Neural cell (in vitro differentiated cells): ENCODE results near the gene SEC24C. TPM values are rescaled to one million over a fixed set of nuclear protein-coding genes. Genes with fewer than 3 reads are reported as not detected.

Experiments used
- H2AFZ ChIP-seq: fragments of 200-600, 300-800 bp; sonication (generic), shearing (Covaris generic); 2 replicates; pipeline ENCODE4 v1.6.0; 2014; ENCODE audit warnings: low read depth, mild to moderate bottlenecking, antibody characterized with exemption, low read length, moderate library complexity
- H3F3A ChIP-seq: fragments of 200-600 bp; shearing (Covaris generic); 2 replicates; pipeline ENCODE4 v1.6.1; 2016; ENCODE audit warnings: mild to moderate bottlenecking, moderate library complexity, mixed read lengths, antibody characterized with exemption, low read length; ENCODE audit not compliant: insufficient read depth, poor library complexity, severe bottlenecking
- H3K27ac ChIP-seq: fragments of 200-600, 300-800 bp; sonication (generic), shearing (Covaris generic); 2 replicates; pipeline ENCODE4 v1.5.1; 2014; ENCODE audit warnings: mild to moderate bottlenecking, low read length, moderate library complexity
- H3K27me3 ChIP-seq: fragments of 300-800, 200-600 bp; sonication (generic), shearing (Covaris generic); 2 replicates; pipeline ENCODE4 v1.6.0; 2014; ENCODE audit warnings: mild to moderate bottlenecking, low read depth, low read length, moderate library complexity; ENCODE audit not compliant: insufficient read depth
- H3K36me3 ChIP-seq: fragments of 300-800, 200-600 bp; sonication (generic), shearing (Covaris generic); 2 replicates; pipeline ENCODE4 v1.5.1; 2014; ENCODE audit warnings: mild to moderate bottlenecking, antibody characterized with exemption, low read length, moderate library complexity; ENCODE audit not compliant: insufficient read depth
- H3K4me2 ChIP-seq: fragments of 300-800, 200-600 bp; sonication (generic), shearing (Covaris generic); 2 replicates; pipeline ENCODE4 v1.6.0; 2014; ENCODE audit warnings: mild to moderate bottlenecking, low read length
- H3K4me3 ChIP-seq: fragments of 300-800, 200-600 bp; sonication (generic), shearing (Covaris generic); 2 replicates; pipeline ENCODE4 v1.5.1; 2014; ENCODE audit warnings: mild to moderate bottlenecking, low read length, moderate library complexity
- H3K79me2 ChIP-seq: fragments of 200-600 bp; shearing (Covaris generic); replicated peaks from 2 replicates; pipeline ENCODE4 v1.6.0; 2014; ENCODE audit warnings: mild to moderate bottlenecking, low read length, moderate library complexity; ENCODE audit not compliant: insufficient read depth
- H3K9ac ChIP-seq: fragments of 300-800, 200-600 bp; sonication (generic), shearing (Covaris generic); 2 replicates; pipeline ENCODE4 v1.6.1; 2016; ENCODE audit warnings: mild to moderate bottlenecking, low read length, mixed read lengths
- H3K9me2 ChIP-seq: fragments of 200-600 bp; shearing (Covaris generic); 2 replicates; pipeline ENCODE4 v1.6.1; 2016; ENCODE audit warnings: mild to moderate bottlenecking, low read length, mixed read lengths; ENCODE audit not compliant: insufficient read depth
- H3K9me3 ChIP-seq: fragments of 200-600, 300-800 bp; sonication (generic), shearing (Covaris generic); 2 replicates; pipeline ENCODE4 v1.6.1; 2016; ENCODE audit warnings: mild to moderate bottlenecking, mixed run types, low read length, moderate library complexity, mixed read lengths
- H4K20me1 ChIP-seq: fragments of 200-600 bp; shearing (Covaris generic); 2 replicates; pipeline ENCODE4 v1.6.1; 2016; ENCODE audit warnings: mild to moderate bottlenecking, mixed run types; ENCODE audit not compliant: insufficient read depth
- CTCF ChIP-seq: fragments of 450-650 bp; IDR thresholded peaks from 2 replicates; pipeline ENCODE4 v1.5.1; 2014; ENCODE audit warnings: antibody characterized with exemption, mild to moderate bottlenecking, moderate library complexity; ENCODE audit not compliant: poor library complexity, severe bottlenecking
- EP300 ChIP-seq: fragments of 450-650 bp; conservative IDR thresholded peaks from 2 replicates; pipeline ENCODE4 v1.6.1; 2014; ENCODE audit warnings: antibody characterized with exemption, mild to moderate bottlenecking, moderate library complexity; ENCODE audit not compliant: poor library complexity, severe bottlenecking
- EZH2 ChIP-seq: fragments of 200-600, 300-800 bp; shearing (Covaris generic), sonication (generic); IDR thresholded peaks from 2 replicates; pipeline ENCODE4 v1.6.1; 2014; ENCODE audit warnings: antibody characterized with exemption, low read length, borderline replicate concordance, mild to moderate bottlenecking; ENCODE audit not compliant: insufficient read depth, poor library complexity, severe bottlenecking
- MXI1 ChIP-seq: fragments of 450-650 bp; conservative IDR thresholded peaks from 2 replicates; pipeline ENCODE4 v1.6.1; 2014; ENCODE audit warnings: antibody characterized with exemption, mild to moderate bottlenecking; ENCODE audit not compliant: poor library complexity, severe bottlenecking
- POLR2AphosphoS5 ChIP-seq: IDR thresholded peaks from 2 replicates; pipeline ENCODE4 v1.6.1; 2012
- RAD21 ChIP-seq: fragments of 450-650 bp; conservative IDR thresholded peaks from 2 replicates; pipeline ENCODE4 v1.6.1; 2014; ENCODE audit warnings: antibody characterized with exemption, mild to moderate bottlenecking, moderate library complexity
- REST ChIP-seq: IDR thresholded peaks from 2 replicates; pipeline ENCODE4 v1.6.1; 2012; ENCODE audit warnings: borderline replicate concordance
- SMC3 ChIP-seq: fragments of 450-650 bp; conservative IDR thresholded peaks from 2 replicates; pipeline ENCODE4 v1.6.1; 2014; ENCODE audit warnings: antibody characterized with exemption, mild to moderate bottlenecking, moderate library complexity; ENCODE audit not compliant: poor library complexity
- TAF1 ChIP-seq: IDR thresholded peaks from 2 replicates; pipeline ENCODE4 v1.6.1; 2012; ENCODE audit warnings: low read depth
- polyA plus RNA-seq: library from polyadenylated mRNA; depleted of rRNA; stranded (reverse); fragments of >200 nt; gene quantifications from 2 replicates; pipeline ENCODE4 v1.2.3, GENCODE V29; 2014

The SEC24C gene
- polyA plus RNA-seq, 1 donor from 2014 or later, result 43.0 TPM

GRCh38 chr10:73813333-73813732 is 69.2 kb downstream of the SEC24C start:
- no peak overlapping the region for H3K4me3 ChIP-seq
- H2AFZ ChIP-seq, result no peak overlapping the region
- H3K36me3 ChIP-seq, result no peaks in the 10 kb centered on the region
- TF ChIP-seq EP300, result no peak
- no peak for TF ChIP-seq CTCF
- TF ChIP-seq EZH2, result no peak
- no peak for TF ChIP-seq TAF1
- TF ChIP-seq REST, result no peak
- TF ChIP-seq SMC3, result no peak
- TF ChIP-seq POLR2AphosphoS5, result no peak
- TF ChIP-seq MXI1, result no peak
- no peak for TF ChIP-seq RAD21
- no peaks in the 10 kb centered on the region for H3F3A ChIP-seq
- H3K9ac ChIP-seq, result no peak overlapping the region
- H3K27ac ChIP-seq, result no peak overlapping the region
- no peaks in the 10 kb centered on the region for H3K9me2 ChIP-seq
- no peaks in the 10 kb centered on the region for H4K20me1 ChIP-seq
- H3K27me3 ChIP-seq, result no peaks in the 10 kb centered on the region
- H3K79me2 ChIP-seq, result peaks cover 7% of the 10 kb centered on the region
- no peak overlapping the region for H3K4me2 ChIP-seq
- no peaks in the 10 kb centered on the region for H3K9me3 ChIP-seq

- Histone ChIP-seq H2AFZ (no peak overlapping the region), H3K9ac (no peak overlapping the region), H3K4me2 (no peak overlapping the region), H4K20me1 (no peaks in the 10 kb centered on the region), H3K36me3 (no peaks in the 10 kb centered on the region), H3F3A (no peaks in the 10 kb centered on the region), H3K79me2 (peaks cover 7% of the 10 kb centered on the region), H3K4me3 (no peak overlapping the region), H3K27ac (no peak overlapping the region), H3K27me3 (no peaks in the 10 kb centered on the region), H3K9me3 (no peaks in the 10 kb centered on the region), H3K9me2 (no peaks in the 10 kb centered on the region)
- TF ChIP-seq CTCF, result no peak
- no peak for TF ChIP-seq TAF1
- no peak for TF ChIP-seq EP300
- TF ChIP-seq REST, result no peak
- TF ChIP-seq EZH2, result no peak
- TF ChIP-seq SMC3, result no peak
- no peak for TF ChIP-seq RAD21
These were observed 70.2 kb downstream of the SEC24C start for GRCh38 chr10:73814276-73814895.
